ENCODE measurements around the gene VPS41.
A peak's percentile ranks its signal among the peaks of the same experiment; 100 is the strongest.

Gene VPS41

GRCh38 chr7:38751416-38751815 lies 157.6 kb downstream of the VPS41 start:
- Histone ChIP-seq H3K27me3 (ENCODE audit: insufficient read depth, low read length, poor library complexity, severe bottlenecking) (no peaks in the 10 kb centered on the region), H3K9me2 (replicated peaks; ENCODE audit: low read depth, low read length) (no peaks in the 10 kb centered on the region), H3K4me2 (ENCODE audit: low read depth, low read length, poor library complexity, severe bottlenecking) (no peak overlapping the region), H3K36me3 (ENCODE audit: insufficient read depth, low read length) (peaks cover 12% of the 10 kb centered on the region; the same call in 1 of the 2 replicates), H3K79me2 (ENCODE audit: insufficient read depth, low read length) (no peaks in the 10 kb centered on the region), H3K4me1 (ENCODE audit: insufficient read depth, low read length, poor library complexity, severe bottlenecking) (no peaks in the 10 kb centered on the region), H3K9me3 (ENCODE audit: insufficient read depth, low read depth, low read length) (no peaks in the 10 kb centered on the region), H3K9ac (ENCODE audit: low read depth, low read length, poor library complexity, severe bottlenecking) (no peak overlapping the region), H3F3A (ENCODE audit: low read depth) (no peaks in the 10 kb centered on the region), H4K20me1 (ENCODE audit: insufficient read depth, low read length, poor library complexity, severe bottlenecking) (no peaks in the 10 kb centered on the region), H2AFZ (ENCODE audit: low read length) (no peak overlapping the region), H3K4me3 (ENCODE audit: low read length, poor library complexity, severe bottlenecking) (no peak overlapping the region)
- TF ChIP-seq CTCF (conservative IDR thresholded peaks at IDR 0.05; ENCODE audit: low read length) = no peak
- TF ChIP-seq EZH2phosphoT487 (IDR thresholded peaks at IDR 0.05; ENCODE audit: borderline replicate concordance) = no peak

DNA sequence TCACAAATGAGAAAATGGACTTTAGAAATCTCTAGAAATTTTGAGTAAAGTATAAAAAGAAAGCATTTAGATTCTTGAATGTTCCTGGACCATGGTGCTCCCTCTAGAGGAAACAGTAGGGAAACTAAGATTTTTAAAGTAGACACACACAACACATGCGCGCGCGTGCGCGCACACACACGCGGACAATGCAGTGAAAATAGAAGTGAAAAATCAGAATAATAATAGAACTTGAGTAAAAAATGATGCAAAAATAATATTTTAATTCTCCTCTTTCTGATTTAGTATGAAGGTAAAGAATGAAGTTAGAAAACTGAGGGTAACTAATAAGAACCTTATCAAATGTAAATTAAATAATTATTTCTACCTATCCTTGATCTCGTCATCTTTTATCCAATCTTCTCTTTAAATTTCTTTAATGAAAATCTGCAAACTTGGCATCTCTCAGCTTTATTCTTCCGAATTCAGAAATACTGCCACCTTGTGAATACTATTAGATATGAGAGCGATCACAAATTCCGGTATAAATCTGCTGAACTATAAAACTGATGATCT lies 160.9 kb downstream of the VPS41 start:
- Histone ChIP-seq H3K9me2 (replicated peaks; ENCODE audit: low read depth, low read length) (no peaks in the 10 kb centered on the region), H4K20me1 (ENCODE audit: insufficient read depth, low read length, poor library complexity, severe bottlenecking) (no peaks in the 10 kb centered on the region), H3K9me3 (ENCODE audit: insufficient read depth, low read depth, low read length) (no peaks in the 10 kb centered on the region), H3K27me3 (ENCODE audit: insufficient read depth, low read length, poor library complexity, severe bottlenecking) (no peaks in the 10 kb centered on the region), H3K9ac (ENCODE audit: low read depth, low read length, poor library complexity, severe bottlenecking) (no peak overlapping the region), H3K36me3 (ENCODE audit: insufficient read depth, low read length) (peaks cover 16% of the 10 kb centered on the region; the same call in 1 of the 2 replicates), H3K79me2 (ENCODE audit: insufficient read depth, low read length) (no peaks in the 10 kb centered on the region), H3K4me1 (ENCODE audit: insufficient read depth, low read length, poor library complexity, severe bottlenecking) (no peaks in the 10 kb centered on the region), H2AFZ (ENCODE audit: low read length) (no peak overlapping the region), H3K4me3 (ENCODE audit: low read length, poor library complexity, severe bottlenecking) (no peak overlapping the region), H3K4me2 (ENCODE audit: low read depth, low read length, poor library complexity, severe bottlenecking) (no peak overlapping the region), H3F3A (ENCODE audit: low read depth) (no peaks in the 10 kb centered on the region)
- no peak for TF ChIP-seq EZH2phosphoT487 (IDR thresholded peaks at IDR 0.05; ENCODE audit: borderline replicate concordance)
- peak; percentile 62 for TF ChIP-seq CTCF (conservative IDR thresholded peaks at IDR 0.05; ENCODE audit: low read length)

- H2AFZ ChIP-seq (ENCODE audit: low read length) = no peak overlapping the region
- no peaks in the 10 kb centered on the region for H3K4me1 ChIP-seq (ENCODE audit: insufficient read depth, low read length, poor library complexity, severe bottlenecking)
- no peaks in the 10 kb centered on the region for H3F3A ChIP-seq (ENCODE audit: low read depth)
- peaks cover 23% of the 10 kb centered on the region; the same call in 1 of the 2 replicates for H3K36me3 ChIP-seq (ENCODE audit: insufficient read depth, low read length)
- no peak overlapping the region for H3K9ac ChIP-seq (ENCODE audit: low read depth, low read length, poor library complexity, severe bottlenecking)
- no peaks in the 10 kb centered on the region for H3K9me2 ChIP-seq (replicated peaks; ENCODE audit: low read depth, low read length)
- no peaks in the 10 kb centered on the region for H3K79me2 ChIP-seq (ENCODE audit: insufficient read depth, low read length)
- no peaks in the 10 kb centered on the region for H3K9me3 ChIP-seq (ENCODE audit: insufficient read depth, low read depth, low read length)
- TF ChIP-seq EZH2phosphoT487 (IDR thresholded peaks at IDR 0.05; ENCODE audit: borderline replicate concordance) (no peak), CTCF (conservative IDR thresholded peaks at IDR 0.05; ENCODE audit: low read length) (no peak)
- H3K27me3 ChIP-seq (ENCODE audit: insufficient read depth, low read length, poor library complexity, severe bottlenecking) = no peaks in the 10 kb centered on the region
- H3K4me3 ChIP-seq (ENCODE audit: low read length, poor library complexity, severe bottlenecking) = no peak overlapping the region
- no peaks in the 10 kb centered on the region for H4K20me1 ChIP-seq (ENCODE audit: insufficient read depth, low read length, poor library complexity, severe bottlenecking)
- H3K4me2 ChIP-seq (ENCODE audit: low read depth, low read length, poor library complexity, severe bottlenecking) = no peak overlapping the region
These were observed 162.6 kb downstream of the VPS41 start for GRCh38 chr7:38746438-38746837.

Measured in Loucy (cell line).